D721Med (cell line): ENCODE results near the gene SLCO3A1.
"Not testable (repeated sequence)": the region's sequence is repeated elsewhere in the genome, so short reads cannot be mapped to it uniquely, and the experiment has no call there.

ENCODE experiments used
- DNase-seq: peaks from one replicate; pipeline ENCODE4 v3.0.0; 2011; ENCODE audit warnings: low spot score; ENCODE audit not compliant: insufficient read length
- FAIRE-seq: peaks from 2 replicates; lab custom pipeline; 2011; peaks lifted over from hg19 to GRCh38; lab: Jason Lieb, UNC
- CTCF ChIP-seq: IDR thresholded peaks from 2 replicates; pipeline ENCODE4 v1.5.1; 2012; ENCODE audit warnings: mild to moderate bottlenecking, control low read depth; ENCODE audit not compliant: insufficient read depth; ENCODE audit errors: missing control alignments

SLCO3A1 gene

DNA sequence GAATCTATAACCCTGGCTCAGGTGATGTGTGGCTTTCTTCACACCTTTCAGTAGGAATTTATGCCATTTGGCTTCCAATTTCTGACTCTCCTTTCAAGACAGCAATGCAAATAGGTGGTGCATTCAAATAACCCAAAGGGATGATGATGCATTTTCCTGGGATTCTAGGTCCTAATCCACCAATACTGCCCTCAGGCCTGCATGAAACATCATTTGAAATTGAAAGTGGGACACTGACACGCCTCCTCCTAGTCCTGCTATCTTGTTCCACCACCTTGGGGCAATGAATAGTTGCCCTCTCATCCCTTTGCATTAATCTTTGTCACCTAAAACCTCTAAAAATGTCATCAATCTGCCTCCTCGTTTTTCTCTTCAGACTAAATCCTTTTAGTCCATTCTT is 341.7 kb downstream of the SLCO3A1 start:
- DNase-seq (no peak), FAIRE-seq (no peak)
- TF ChIP-seq CTCF, result no peak

DNA sequence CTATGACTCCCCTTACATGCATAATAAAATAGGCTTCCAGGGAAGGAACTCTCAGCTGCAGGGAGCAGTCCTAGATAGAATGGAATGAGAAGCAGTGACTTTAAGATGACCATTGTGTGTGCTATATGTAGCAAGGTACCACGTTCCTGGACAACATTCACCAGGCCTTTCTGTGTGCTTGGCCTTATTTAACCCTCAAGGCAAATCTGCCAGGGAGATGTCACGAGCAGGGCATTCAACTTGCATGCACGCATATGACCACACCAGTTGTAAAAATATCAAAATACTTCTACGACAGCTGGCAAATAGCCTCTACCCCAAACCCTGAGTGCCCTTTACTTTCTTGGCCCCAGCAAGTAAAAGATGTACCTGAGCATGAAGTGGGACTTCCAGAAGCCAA is 342.8 kb downstream of the SLCO3A1 start:
- FAIRE-seq (no peak), DNase-seq (no peak)
- TF ChIP-seq CTCF, result no peak

DNA sequence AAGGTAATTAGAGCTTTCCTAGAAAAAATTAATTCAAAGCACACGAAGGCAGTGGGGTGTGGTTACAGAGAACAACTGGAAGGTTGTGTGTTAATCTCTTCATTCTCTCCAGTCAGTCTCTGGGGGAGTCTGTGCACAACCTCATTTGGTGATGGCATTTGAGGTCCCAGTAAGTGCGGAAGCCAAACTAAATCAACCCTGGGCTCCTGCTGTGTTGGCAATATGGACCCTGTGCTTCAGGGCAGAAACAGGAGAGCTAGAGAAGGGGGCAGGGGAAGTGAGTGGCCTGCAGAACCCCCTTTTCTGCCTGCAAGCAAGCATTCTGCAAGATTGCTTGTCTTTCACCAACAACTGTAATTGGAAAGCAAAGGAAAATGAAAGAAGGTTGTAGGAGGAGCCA is 344.2 kb downstream of the SLCO3A1 start:
- no peak for TF ChIP-seq CTCF
- FAIRE-seq (no peak), DNase-seq (no peak)

DNA sequence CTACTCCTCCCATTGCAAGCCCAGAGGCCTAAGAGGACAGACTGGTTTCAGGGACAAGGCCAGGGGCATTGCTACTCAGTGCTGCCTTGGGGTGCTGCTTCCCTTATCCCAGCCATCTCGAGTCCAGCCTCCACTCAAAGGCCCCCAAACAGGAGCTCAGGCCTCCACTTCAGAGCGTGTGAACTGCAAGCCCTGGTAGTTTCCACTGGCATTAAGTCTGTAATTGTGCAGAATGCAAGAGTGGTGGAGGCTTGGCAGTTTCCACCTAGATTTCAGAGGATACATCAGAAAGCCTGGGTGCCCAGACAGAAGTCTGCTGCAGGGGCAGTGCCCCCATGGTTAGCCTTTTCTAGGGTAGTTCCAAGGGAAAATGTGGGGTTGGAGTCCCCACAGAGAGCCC is 347.4 kb downstream of the SLCO3A1 start:
- no peak for TF ChIP-seq CTCF
- DNase-seq (no peak), FAIRE-seq (no peak)

- DNase-seq (no peak), FAIRE-seq (no peak)
- peak; percentile 10 for TF ChIP-seq CTCF
Measured at GRCh38 chr15:92205255-92205739, 351.8 kb downstream of the SLCO3A1 start.

GRCh38 chr15:92207601-92208000 is 354.1 kb downstream of the SLCO3A1 start:
- DNase-seq, FAIRE-seq: not testable (repeated sequence)
